ENCODE measurements around the gene EFCC1.

DNA sequence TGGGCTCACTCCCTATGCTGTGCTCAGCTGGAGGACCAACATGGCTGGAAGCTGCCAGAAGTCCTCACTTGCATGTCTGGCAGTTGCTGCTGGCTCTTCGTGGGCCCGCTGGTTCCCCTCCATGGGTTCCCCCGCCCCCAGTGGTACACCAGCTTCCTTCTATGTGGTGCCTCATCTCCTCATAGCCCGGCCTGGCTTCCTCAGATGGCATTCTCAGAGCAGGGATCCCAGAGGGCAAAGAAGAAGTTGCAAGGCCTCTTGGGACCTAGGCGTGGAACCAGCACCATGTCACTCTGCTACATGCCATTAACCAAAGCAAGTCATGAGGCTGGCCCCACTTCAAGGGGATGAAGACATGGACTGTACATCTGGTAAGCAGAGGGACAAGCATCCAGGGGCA lies 4.4 kb upstream of the EFCC1 start:
- no peak for TF ChIP-seq POLR2A (IDR thresholded peaks at IDR 0.05)
- no peak for TF ChIP-seq CTCF (IDR thresholded peaks at IDR 0.05)
